Measurements from ENCODE around the gene AADACL4. TPM values are rescaled to one million over a fixed set of nuclear protein-coding genes. Genes with fewer than 3 reads are reported as not detected.

The AADACL4 gene
- total and polyA plus RNA-seq, 5 donors from 2014 or later, result not detected

DNA sequence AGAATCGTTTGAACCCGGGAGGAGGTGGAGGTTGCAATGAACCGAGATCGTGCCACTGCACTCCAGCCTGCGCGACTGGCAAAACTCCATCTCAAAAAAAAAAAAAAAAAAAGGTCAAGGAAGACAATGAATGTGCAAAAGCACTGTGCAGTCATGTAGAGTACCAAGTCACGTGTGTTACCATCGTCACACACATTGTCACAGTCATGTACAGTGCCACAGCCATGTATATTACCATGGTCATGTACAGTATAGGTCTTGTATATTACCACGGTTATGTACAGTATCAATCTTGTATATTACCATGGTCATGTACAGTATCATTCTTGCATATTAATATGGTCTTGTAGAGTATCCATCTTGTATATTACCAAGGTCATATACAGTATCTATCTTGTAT, 38.9 kb upstream of the AADACL4 start:
- Histone ChIP-seq H3K4me1 (ENCODE audit: control insufficient read depth, insufficient read depth, low read length, poor library complexity, severe bottlenecking) (peaks cover 23% of the 10 kb centered on the region), H3K36me3 (ENCODE audit: control insufficient read depth, insufficient read depth, low read length) (peaks cover 2% of the 10 kb centered on the region), H3K27me3 (ENCODE audit: control insufficient read depth, insufficient read depth, low read length) (no peaks in the 10 kb centered on the region), H3K27ac (ENCODE audit: insufficient read depth, low read length, poor library complexity, severe bottlenecking) (no peak overlapping the region), H3K9me3 (ENCODE audit: control insufficient read depth in 2 of 2, low read length in 2 of 2) (no peaks in the 10 kb centered on the region), H3K4me3 (ENCODE audit: low read depth, low read length) (no peak overlapping the region)
- ATAC-seq (ENCODE audit: low read depth in 2 of 2) (no peak), DNase-seq (no peak)
- peaks cover 13% of the 10 kb centered on the region for H3K27me3 Mint-ChIP-seq
- peak overlapping the region in 1 of 4 donors; percentile 22 for H3K4me3 Mint-ChIP-seq
- H3K36me3 Mint-ChIP-seq, result peaks cover 15% of the 10 kb centered on the region
- peaks cover 10 to 69% (median 20%) of the 10 kb centered on the region in 4 donors for H3K4me1 Mint-ChIP-seq
- H3K27ac Mint-ChIP-seq, result peak overlapping the region; percentile 60 to 90 (median 73)
- H3K9me3 Mint-ChIP-seq, result peaks cover 0 to 7% (median 0%) of the 10 kb centered on the region in 7 donors

DNA sequence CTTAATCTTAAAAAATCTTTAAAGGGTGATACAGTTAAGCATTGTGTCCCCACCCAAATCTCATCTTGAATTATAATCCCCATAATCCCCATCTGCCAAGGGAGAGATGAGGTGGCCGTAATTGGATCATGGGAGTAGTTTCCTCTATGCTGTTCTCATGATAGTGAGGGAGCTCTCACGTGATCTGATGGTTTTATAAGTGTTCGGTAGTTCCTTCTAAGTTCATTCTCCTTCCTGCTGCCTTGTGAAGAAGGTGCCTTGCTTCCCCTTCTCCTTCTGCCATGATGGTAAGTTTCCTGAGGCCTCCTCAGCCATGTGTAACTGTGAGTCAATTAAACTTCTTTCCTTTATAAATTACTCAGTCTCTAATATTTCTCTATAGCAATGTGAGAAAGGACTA, 36.6 kb upstream of the AADACL4 start:
- Histone ChIP-seq H3K27me3 (ENCODE audit: control insufficient read depth, insufficient read depth, low read length) (no peaks in the 10 kb centered on the region), H3K36me3 (ENCODE audit: control insufficient read depth, insufficient read depth, low read length) (peaks cover 2% of the 10 kb centered on the region), H3K4me3 (ENCODE audit: low read depth, low read length) (no peak overlapping the region), H3K9me3 (ENCODE audit: control insufficient read depth in 2 of 2, low read length in 2 of 2) (no peaks in the 10 kb centered on the region), H3K27ac (ENCODE audit: insufficient read depth, low read length, poor library complexity, severe bottlenecking) (no peak overlapping the region), H3K4me1 (ENCODE audit: control insufficient read depth, insufficient read depth, low read length, poor library complexity, severe bottlenecking) (peaks cover 23% of the 10 kb centered on the region)
- Mint-ChIP-seq H3K27ac (peak overlapping the region in 1 of 3 donors; percentile 47), H3K4me3 (no peak overlapping the region), H3K27me3 (peaks cover 8% of the 10 kb centered on the region), H3K9me3 (peaks cover 0 to 7% (median 0%) of the 10 kb centered on the region in 7 donors), H3K36me3 (peaks cover 15% of the 10 kb centered on the region), H3K4me1 (peaks cover 10 to 65% (median 27%) of the 10 kb centered on the region in 4 donors)
- ATAC-seq (ENCODE audit: low read depth in 2 of 2), result no peak
- DNase-seq, result no peak

DNA sequence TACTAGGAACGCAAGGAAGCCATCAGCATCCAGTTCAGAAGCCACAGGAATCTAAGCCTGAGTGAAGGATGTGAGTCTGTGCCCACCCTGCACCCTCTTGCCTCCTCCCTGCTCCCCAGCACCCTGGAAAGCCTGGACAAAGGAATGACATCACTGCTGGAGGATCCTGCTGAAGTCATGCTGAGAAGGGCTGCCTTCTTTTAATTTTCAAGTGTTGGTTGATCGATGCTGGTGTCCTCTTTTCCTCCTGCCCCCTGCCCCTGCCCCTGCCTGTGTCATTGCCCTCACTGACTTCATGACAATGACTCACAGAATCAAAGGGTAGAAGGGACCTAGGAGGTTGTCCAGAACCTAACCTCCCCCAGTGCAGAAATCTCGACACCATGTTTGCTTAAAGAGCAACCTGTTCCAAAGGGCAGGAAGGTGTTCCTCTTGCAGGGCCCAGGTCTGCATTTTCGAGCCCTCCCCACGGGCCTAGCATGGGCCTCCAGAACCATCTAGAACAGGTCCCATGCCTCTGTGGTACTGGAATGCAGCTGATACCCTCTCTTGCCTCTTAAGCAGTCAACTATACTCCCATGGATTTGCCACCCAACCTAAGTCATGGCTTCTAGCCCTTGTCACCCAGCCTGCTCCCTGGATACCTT, 35.5 kb upstream of the AADACL4 start:
- Histone ChIP-seq H3K36me3 (ENCODE audit: control insufficient read depth, insufficient read depth, low read length) (peaks cover 2% of the 10 kb centered on the region), H3K4me3 (ENCODE audit: low read depth, low read length) (no peak overlapping the region), H3K9me3 (ENCODE audit: control insufficient read depth in 2 of 2, low read length in 2 of 2) (no peaks in the 10 kb centered on the region), H3K27me3 (ENCODE audit: control insufficient read depth, insufficient read depth, low read length) (no peaks in the 10 kb centered on the region), H3K27ac (ENCODE audit: insufficient read depth, low read length, poor library complexity, severe bottlenecking) (no peak overlapping the region), H3K4me1 (ENCODE audit: control insufficient read depth, insufficient read depth, low read length, poor library complexity, severe bottlenecking) (peaks cover 20% of the 10 kb centered on the region)
- ATAC-seq (ENCODE audit: low read depth in 2 of 2) (no peak), DNase-seq (no peak)
- Mint-ChIP-seq H3K36me3 (peaks cover 20% of the 10 kb centered on the region), H3K9me3 (peaks cover 0 to 7% (median 0%) of the 10 kb centered on the region in 7 donors), H3K4me3 (no peak overlapping the region), H3K4me1 (peaks cover 10 to 68% (median 34%) of the 10 kb centered on the region in 4 donors), H3K27ac (peak overlapping the region; percentile 48 to 80 (median 60)), H3K27me3 (peaks cover 12% of the 10 kb centered on the region)

DNA sequence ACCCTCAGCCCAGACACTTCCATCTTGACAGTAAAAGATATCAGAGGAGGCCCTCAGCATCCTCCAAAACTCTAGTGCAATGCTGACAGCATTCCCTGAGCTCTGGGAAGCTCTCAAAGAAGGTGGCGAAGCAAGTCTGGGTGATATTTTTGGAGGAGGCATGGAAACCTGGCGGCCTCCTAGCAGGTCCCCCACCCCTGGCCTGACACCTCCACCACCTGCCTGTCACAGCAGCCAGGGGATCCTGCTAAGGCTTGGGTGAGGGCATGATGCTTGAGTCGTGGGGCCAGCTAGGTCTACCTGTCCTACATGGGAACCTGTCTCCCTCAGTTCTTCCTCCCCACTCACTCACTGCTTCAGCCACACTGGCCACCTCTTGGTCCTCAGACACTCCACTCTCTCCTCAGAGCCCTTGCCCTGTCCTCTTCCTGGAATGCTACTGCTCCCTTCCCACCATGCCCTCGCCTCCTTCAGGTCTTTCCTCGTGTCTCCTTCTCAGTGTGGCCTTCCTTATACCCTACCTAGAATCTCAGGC, 34.3 kb upstream of the AADACL4 start:
- no peak overlapping the region for H3K27ac ChIP-seq (ENCODE audit: insufficient read depth, low read length, poor library complexity, severe bottlenecking)
- H3K36me3 ChIP-seq (ENCODE audit: control insufficient read depth, insufficient read depth, low read length), result peaks cover 2% of the 10 kb centered on the region
- peaks cover 12% of the 10 kb centered on the region for H3K27me3 Mint-ChIP-seq
- no peaks in the 10 kb centered on the region for H3K9me3 ChIP-seq (ENCODE audit: control insufficient read depth in 2 of 2, low read length in 2 of 2)
- H3K9me3 Mint-ChIP-seq, result peaks cover 0 to 7% (median 0%) of the 10 kb centered on the region in 7 donors
- DNase-seq (no peak), ATAC-seq (ENCODE audit: low read depth in 2 of 2) (no peak)
- H3K27me3 ChIP-seq (ENCODE audit: control insufficient read depth, insufficient read depth, low read length), result no peaks in the 10 kb centered on the region
- H3K36me3 Mint-ChIP-seq, result peaks cover 20% of the 10 kb centered on the region
- H3K4me1 Mint-ChIP-seq, result peaks cover under 1 to 68% (median 27%) of the 10 kb centered on the region in 4 donors
- peak overlapping the region; percentile 60 to 83 (median 80) for H3K27ac Mint-ChIP-seq
- peaks cover 9% of the 10 kb centered on the region for H3K4me1 ChIP-seq (ENCODE audit: control insufficient read depth, insufficient read depth, low read length, poor library complexity, severe bottlenecking)
- H3K4me3 ChIP-seq (ENCODE audit: low read depth, low read length), result no peak overlapping the region
- H3K4me3 Mint-ChIP-seq, result peak overlapping the region in 1 of 4 donors; percentile 0

- Mint-ChIP-seq H3K36me3 (peaks cover 20% of the 10 kb centered on the region), H3K27ac (peak overlapping the region; percentile 49 to 74 (median 72)), H3K27me3 (peaks cover 19% of the 10 kb centered on the region), H3K9me3 (peaks cover 0 to 7% (median 0%) of the 10 kb centered on the region in 7 donors), H3K4me3 (peak overlapping the region in 1 of 4 donors; percentile 8), H3K4me1 (peaks cover 0 to 69% (median 26%) of the 10 kb centered on the region in 4 donors)
- Histone ChIP-seq H3K9me3 (ENCODE audit: control insufficient read depth in 2 of 2, low read length in 2 of 2) (no peaks in the 10 kb centered on the region), H3K36me3 (ENCODE audit: control insufficient read depth, insufficient read depth, low read length) (peaks cover 2% of the 10 kb centered on the region), H3K27me3 (ENCODE audit: control insufficient read depth, insufficient read depth, low read length) (peaks cover 2% of the 10 kb centered on the region), H3K27ac (ENCODE audit: insufficient read depth, low read length, poor library complexity, severe bottlenecking) (no peak overlapping the region), H3K4me1 (ENCODE audit: control insufficient read depth, insufficient read depth, low read length, poor library complexity, severe bottlenecking) (peaks cover 10% of the 10 kb centered on the region), H3K4me3 (ENCODE audit: low read depth, low read length) (no peak overlapping the region)
- ATAC-seq (ENCODE audit: low read depth in 2 of 2) (no peak), DNase-seq (no peak)
Measured at GRCh38 chr1:12610305-12610935, 33.5 kb upstream of the AADACL4 start.

DNA sequence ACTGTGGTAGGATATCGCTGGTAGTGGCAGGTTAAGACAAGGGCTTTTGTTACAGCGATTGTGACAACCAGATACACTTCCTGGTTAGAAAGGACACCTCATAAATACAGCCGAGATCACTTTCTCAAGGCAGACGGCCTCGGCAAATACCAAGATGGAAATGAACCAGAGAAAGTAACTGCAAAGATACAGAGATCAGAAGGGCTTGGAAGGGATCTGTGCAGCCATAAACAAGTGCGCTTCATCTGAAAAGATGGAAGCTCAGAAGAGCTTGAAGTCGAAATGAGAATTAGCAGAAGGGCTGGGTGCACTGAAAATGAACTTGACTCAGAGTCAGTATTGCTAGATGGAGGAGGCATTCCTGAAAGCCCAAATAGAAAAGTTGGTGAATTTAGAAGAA, 32.9 kb upstream of the AADACL4 start:
- H3K27ac Mint-ChIP-seq, result peak overlapping the region; percentile 49 to 74 (median 72)
- no peaks in the 10 kb centered on the region for H3K9me3 ChIP-seq (ENCODE audit: control insufficient read depth in 2 of 2, low read length in 2 of 2)
- H3K27ac ChIP-seq (ENCODE audit: insufficient read depth, low read length, poor library complexity, severe bottlenecking), result no peak overlapping the region
- H3K27me3 Mint-ChIP-seq, result peaks cover 24% of the 10 kb centered on the region
- H3K4me3 Mint-ChIP-seq, result peak overlapping the region in 2 of 4 donors; percentile 8 to 37
- no peak for DNase-seq
- H3K36me3 Mint-ChIP-seq, result peaks cover 20% of the 10 kb centered on the region
- ATAC-seq (ENCODE audit: low read depth in 2 of 2), result no peak
- H3K9me3 Mint-ChIP-seq, result peaks cover 0 to 7% (median 0%) of the 10 kb centered on the region in 7 donors
- H3K4me1 ChIP-seq (ENCODE audit: control insufficient read depth, insufficient read depth, low read length, poor library complexity, severe bottlenecking), result peaks cover 14% of the 10 kb centered on the region
- peaks cover 5% of the 10 kb centered on the region for H3K27me3 ChIP-seq (ENCODE audit: control insufficient read depth, insufficient read depth, low read length)
- peaks cover 0 to 72% (median 27%) of the 10 kb centered on the region in 4 donors for H3K4me1 Mint-ChIP-seq
- H3K4me3 ChIP-seq (ENCODE audit: low read depth, low read length), result no peak overlapping the region
- peaks cover 2% of the 10 kb centered on the region for H3K36me3 ChIP-seq (ENCODE audit: control insufficient read depth, insufficient read depth, low read length)

DNA sequence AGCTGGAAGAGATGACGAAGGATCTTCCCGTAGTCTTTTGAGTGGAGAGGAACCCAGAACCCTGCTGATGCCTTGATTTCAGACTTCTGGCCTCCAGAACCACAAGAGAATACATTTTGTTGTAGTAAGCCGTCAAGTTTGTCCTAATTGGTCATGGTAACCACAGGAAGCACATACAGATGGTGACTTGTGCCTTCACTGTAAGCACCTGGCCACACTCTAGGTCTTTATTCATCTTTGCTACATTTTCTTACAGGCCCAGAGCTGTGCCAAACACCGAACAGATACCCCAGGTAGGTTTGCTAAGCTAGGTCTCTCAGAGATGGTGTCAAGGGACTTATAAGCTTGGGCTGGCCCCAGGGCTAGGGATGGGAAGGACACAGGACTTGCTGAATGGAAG, 30.7 kb upstream of the AADACL4 start:
- DNase-seq (no peak), ATAC-seq (ENCODE audit: low read depth in 2 of 2) (no peak)
- H3K27ac Mint-ChIP-seq, result peak overlapping the region in 1 of 3 donors; percentile 81
- H3K36me3 Mint-ChIP-seq, result peaks cover 12% of the 10 kb centered on the region
- Histone ChIP-seq H3K4me1 (ENCODE audit: control insufficient read depth, insufficient read depth, low read length, poor library complexity, severe bottlenecking) (peaks cover 32% of the 10 kb centered on the region), H3K27me3 (ENCODE audit: control insufficient read depth, insufficient read depth, low read length) (peaks cover 5% of the 10 kb centered on the region), H3K4me3 (ENCODE audit: low read depth, low read length) (no peak overlapping the region), H3K9me3 (ENCODE audit: control insufficient read depth in 2 of 2, low read length in 2 of 2) (no peaks in the 10 kb centered on the region), H3K27ac (ENCODE audit: insufficient read depth, low read length, poor library complexity, severe bottlenecking) (no peak overlapping the region), H3K36me3 (ENCODE audit: control insufficient read depth, insufficient read depth, low read length) (no peaks in the 10 kb centered on the region)
- peaks cover 0 to 73% (median 24%) of the 10 kb centered on the region in 4 donors for H3K4me1 Mint-ChIP-seq
- H3K27me3 Mint-ChIP-seq, result peaks cover 44% of the 10 kb centered on the region
- peaks cover 0 to 2% (median 0%) of the 10 kb centered on the region in 7 donors for H3K9me3 Mint-ChIP-seq
- peak overlapping the region in 3 of 4 donors; percentile 2 to 5 (median 4) for H3K4me3 Mint-ChIP-seq
